ENCODE data around the gene SH3BP1.

GRCh38 chr22:37681001-37681424 is 41.5 kb downstream of the SH3BP1 start:
- TF ChIP-seq CTCF (conservative IDR thresholded peaks at IDR 0.05 in 1 of 2, IDR thresholded peaks at IDR 0.05 in 1 of 2; ENCODE audit: low read depth in 1 of 2, low read length in 2 of 2), result no peak
- TF ChIP-seq EZH2 (IDR thresholded peaks at IDR 0.05; ENCODE audit: low read length, missing control alignments), result no peak
